Measurements from ENCODE around the gene ARHGEF7. TPM values are rescaled to one million over a fixed set of nuclear protein-coding genes. Genes with fewer than 3 reads are reported as not detected.

Gene ARHGEF7
- total RNA-seq, 1 donor from 2014 or later, result 227 TPM

DNA sequence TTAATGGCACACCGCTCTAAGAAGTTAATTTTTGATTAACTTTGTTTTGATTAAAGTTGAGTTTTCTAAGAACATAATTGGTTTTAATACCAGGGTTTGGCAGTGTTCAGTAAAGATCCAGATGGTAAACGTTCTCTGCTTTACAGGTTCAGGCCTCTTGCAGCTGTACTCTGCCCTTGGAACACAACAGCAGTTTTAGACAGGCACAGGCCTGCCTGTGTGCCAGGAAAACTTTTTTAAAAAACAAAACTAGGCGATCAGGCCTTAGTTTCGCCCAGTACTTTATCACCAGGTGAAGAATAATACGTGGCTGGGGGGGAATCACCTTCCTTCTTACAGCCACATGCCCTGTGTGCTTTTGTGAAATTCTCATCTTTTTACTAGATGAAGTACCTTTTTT is 167.3 kb downstream of the ARHGEF7 start:
- DNase-seq, result no peak
- no peak overlapping the region for H3K27ac Mint-ChIP-seq (ENCODE audit: unreplicated experiment)
- TF ChIP-seq, protein P1, sequence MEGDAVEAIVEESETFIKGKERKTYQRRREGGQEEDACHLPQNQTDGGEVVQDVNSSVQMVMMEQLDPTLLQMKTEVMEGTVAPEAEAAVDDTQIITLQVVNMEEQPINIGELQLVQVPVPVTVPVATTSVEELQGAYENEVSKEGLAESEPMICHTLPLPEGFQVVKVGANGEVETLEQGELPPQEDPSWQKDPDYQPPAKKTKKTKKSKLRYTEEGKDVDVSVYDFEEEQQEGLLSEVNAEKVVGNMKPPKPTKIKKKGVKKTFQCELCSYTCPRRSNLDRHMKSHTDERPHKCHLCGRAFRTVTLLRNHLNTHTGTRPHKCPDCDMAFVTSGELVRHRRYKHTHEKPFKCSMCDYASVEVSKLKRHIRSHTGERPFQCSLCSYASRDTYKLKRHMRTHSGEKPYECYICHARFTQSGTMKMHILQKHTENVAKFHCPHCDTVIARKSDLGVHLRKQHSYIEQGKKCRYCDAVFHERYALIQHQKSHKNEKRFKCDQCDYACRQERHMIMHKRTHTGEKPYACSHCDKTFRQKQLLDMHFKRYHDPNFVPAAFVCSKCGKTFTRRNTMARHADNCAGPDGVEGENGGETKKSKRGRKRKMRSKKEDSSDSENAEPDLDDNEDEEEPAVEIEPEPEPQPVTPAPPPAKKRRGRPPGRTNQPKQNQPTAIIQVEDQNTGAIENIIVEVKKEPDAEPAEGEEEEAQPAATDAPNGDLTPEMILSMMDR (IDR thresholded peaks at IDR 0.05; ENCODE audit: partially characterized antibody, unreplicated experiment), result no peak
- peaks cover 6% of the 10 kb centered on the region for H3K27me3 Mint-ChIP-seq (ENCODE audit: unreplicated experiment)
- no peak overlapping the region for H3K4me3 Mint-ChIP-seq (ENCODE audit: unreplicated experiment)
- no peaks in the 10 kb centered on the region for H3K9me3 Mint-ChIP-seq (ENCODE audit: unreplicated experiment)
- peaks cover 2% of the 10 kb centered on the region for H3K4me1 Mint-ChIP-seq (ENCODE audit: low read depth, unreplicated experiment)
- H3K36me3 Mint-ChIP-seq (ENCODE audit: unreplicated experiment), result peaks cover 5% of the 10 kb centered on the region

DNA sequence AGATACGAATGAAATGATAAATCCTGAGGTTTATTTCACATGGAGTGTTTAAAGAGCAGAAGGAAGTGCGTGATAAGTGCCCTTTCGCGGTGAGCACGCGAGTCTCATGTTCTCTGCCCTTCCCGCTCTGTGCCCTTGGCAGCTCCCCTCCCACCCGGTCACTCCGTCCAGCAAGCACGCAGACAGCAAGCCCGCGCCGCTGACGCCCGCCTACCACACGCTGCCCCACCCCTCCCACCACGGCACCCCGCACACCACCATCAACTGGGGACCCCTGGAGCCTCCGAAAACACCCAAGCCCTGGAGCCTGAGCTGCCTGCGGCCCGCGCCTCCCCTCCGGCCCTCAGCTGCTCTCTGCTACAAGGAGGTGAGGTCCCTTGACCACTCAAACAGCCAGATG is 167.9 kb downstream of the ARHGEF7 start:
- no peaks in the 10 kb centered on the region for H3K9me3 Mint-ChIP-seq (ENCODE audit: unreplicated experiment)
- peaks cover 6% of the 10 kb centered on the region for H3K27me3 Mint-ChIP-seq (ENCODE audit: unreplicated experiment)
- H3K4me3 Mint-ChIP-seq (ENCODE audit: unreplicated experiment), result peak overlapping the region; percentile 25
- no peak for DNase-seq
- H3K4me1 Mint-ChIP-seq (ENCODE audit: low read depth, unreplicated experiment), result peaks cover 2% of the 10 kb centered on the region
- H3K36me3 Mint-ChIP-seq (ENCODE audit: unreplicated experiment), result peaks cover 5% of the 10 kb centered on the region
- H3K27ac Mint-ChIP-seq (ENCODE audit: unreplicated experiment), result no peak overlapping the region
- TF ChIP-seq, protein P1 (IDR thresholded peaks at IDR 0.05; ENCODE audit: partially characterized antibody, unreplicated experiment), result no peak

DNA sequence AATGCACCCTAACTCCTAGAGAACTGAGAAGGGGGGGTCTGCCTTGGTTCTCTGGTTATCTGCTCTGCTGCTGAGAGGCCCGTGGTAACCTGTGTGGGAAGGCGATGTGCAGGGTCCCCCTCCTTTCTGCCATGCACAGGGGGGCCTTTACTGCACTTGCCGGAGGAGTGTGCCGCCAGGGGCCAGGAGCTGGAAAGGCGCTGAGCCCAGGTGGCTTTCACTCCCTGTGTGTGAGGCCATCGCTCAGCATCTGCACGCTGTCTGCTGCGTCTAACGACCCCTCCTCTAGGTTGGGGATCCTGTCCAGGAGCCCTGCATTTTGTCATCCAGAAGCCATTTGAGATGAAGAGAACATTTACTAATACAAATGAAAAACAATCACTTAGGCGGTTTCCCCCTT is 168.3 kb downstream of the ARHGEF7 start:
- Mint-ChIP-seq H3K4me3 (ENCODE audit: unreplicated experiment) (no peak overlapping the region), H3K36me3 (ENCODE audit: unreplicated experiment) (peaks cover 5% of the 10 kb centered on the region), H3K27ac (ENCODE audit: unreplicated experiment) (no peak overlapping the region), H3K9me3 (ENCODE audit: unreplicated experiment) (no peaks in the 10 kb centered on the region), H3K27me3 (ENCODE audit: unreplicated experiment) (peaks cover 6% of the 10 kb centered on the region), H3K4me1 (ENCODE audit: low read depth, unreplicated experiment) (peaks cover 2% of the 10 kb centered on the region)
- TF ChIP-seq, protein P1 (IDR thresholded peaks at IDR 0.05; ENCODE audit: partially characterized antibody, unreplicated experiment), result no peak
- DNase-seq, result no peak

DNA sequence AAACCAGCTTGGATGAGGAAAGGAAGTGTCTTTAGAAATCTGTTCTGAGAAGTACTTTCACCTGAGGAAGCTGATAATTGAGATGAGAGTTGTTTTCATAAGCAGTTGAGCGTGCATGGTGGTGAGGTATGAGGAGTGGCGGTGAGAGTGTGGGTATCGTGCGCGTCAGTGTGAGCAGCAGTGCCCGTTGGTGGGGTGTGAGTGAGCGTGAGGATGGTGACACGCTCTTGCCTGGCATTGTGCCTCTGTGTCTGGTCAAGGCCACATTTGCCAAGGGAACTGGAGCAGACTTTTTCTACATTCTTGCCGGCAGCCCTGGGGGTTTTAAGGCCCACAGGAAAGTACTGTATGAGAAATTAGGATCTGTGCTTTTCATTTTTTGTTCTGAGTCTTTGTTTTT is 168.9 kb downstream of the ARHGEF7 start:
- Mint-ChIP-seq H3K36me3 (ENCODE audit: unreplicated experiment) (peaks cover 5% of the 10 kb centered on the region), H3K27me3 (ENCODE audit: unreplicated experiment) (peaks cover 6% of the 10 kb centered on the region)

DNA sequence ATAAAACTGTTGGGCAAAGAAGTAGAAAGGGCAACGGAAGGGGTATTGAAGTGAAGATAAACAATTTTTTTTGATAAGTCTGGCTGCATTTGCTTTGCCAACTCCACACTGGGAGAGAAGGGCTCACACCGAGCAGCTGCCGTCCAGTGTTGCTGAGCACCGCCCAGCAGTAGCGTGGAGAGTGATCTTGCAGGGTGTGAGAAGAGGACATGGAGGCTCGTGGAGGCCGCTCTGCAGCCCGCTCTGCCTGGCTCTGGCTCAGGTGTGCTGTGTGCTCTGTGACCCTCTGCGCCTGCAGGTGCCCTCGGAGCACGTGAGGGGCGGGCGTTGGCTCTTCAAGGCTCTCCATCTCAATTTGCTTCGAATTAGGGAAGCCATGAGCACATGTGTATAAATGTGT is 169.5 kb downstream of the ARHGEF7 start:
- Mint-ChIP-seq H3K27ac (ENCODE audit: unreplicated experiment) (peak overlapping the region; percentile 13), H3K4me1 (ENCODE audit: low read depth, unreplicated experiment) (peaks cover 2% of the 10 kb centered on the region), H3K4me3 (ENCODE audit: unreplicated experiment) (no peak overlapping the region), H3K36me3 (ENCODE audit: unreplicated experiment) (peaks cover 5% of the 10 kb centered on the region), H3K27me3 (ENCODE audit: unreplicated experiment) (peaks cover 6% of the 10 kb centered on the region), H3K9me3 (ENCODE audit: unreplicated experiment) (no peaks in the 10 kb centered on the region)
- TF ChIP-seq, protein P1 (IDR thresholded peaks at IDR 0.05; ENCODE audit: partially characterized antibody, unreplicated experiment), result no peak
- no peak for DNase-seq

More for the DNA sequence above, 168.9 kb downstream of the ARHGEF7 start:
- no peak overlapping the region for H3K27ac Mint-ChIP-seq (ENCODE audit: unreplicated experiment)
- DNase-seq, result no peak
- peaks cover 2% of the 10 kb centered on the region for H3K4me1 Mint-ChIP-seq (ENCODE audit: low read depth, unreplicated experiment)
- TF ChIP-seq, protein P1 (IDR thresholded peaks at IDR 0.05; ENCODE audit: partially characterized antibody, unreplicated experiment), result no peak
- no peaks in the 10 kb centered on the region for H3K9me3 Mint-ChIP-seq (ENCODE audit: unreplicated experiment)
- no peak overlapping the region for H3K4me3 Mint-ChIP-seq (ENCODE audit: unreplicated experiment)
